GOT3 (cell line): ENCODE results near the gene PLEKHG4.

Experiments
- DNase-seq: peaks from one replicate; lab custom pipeline; 2025; ENCODE audit warnings: mixed read lengths; lab: John Stamatoyannopoulos, UW

Gene PLEKHG4, protein sequence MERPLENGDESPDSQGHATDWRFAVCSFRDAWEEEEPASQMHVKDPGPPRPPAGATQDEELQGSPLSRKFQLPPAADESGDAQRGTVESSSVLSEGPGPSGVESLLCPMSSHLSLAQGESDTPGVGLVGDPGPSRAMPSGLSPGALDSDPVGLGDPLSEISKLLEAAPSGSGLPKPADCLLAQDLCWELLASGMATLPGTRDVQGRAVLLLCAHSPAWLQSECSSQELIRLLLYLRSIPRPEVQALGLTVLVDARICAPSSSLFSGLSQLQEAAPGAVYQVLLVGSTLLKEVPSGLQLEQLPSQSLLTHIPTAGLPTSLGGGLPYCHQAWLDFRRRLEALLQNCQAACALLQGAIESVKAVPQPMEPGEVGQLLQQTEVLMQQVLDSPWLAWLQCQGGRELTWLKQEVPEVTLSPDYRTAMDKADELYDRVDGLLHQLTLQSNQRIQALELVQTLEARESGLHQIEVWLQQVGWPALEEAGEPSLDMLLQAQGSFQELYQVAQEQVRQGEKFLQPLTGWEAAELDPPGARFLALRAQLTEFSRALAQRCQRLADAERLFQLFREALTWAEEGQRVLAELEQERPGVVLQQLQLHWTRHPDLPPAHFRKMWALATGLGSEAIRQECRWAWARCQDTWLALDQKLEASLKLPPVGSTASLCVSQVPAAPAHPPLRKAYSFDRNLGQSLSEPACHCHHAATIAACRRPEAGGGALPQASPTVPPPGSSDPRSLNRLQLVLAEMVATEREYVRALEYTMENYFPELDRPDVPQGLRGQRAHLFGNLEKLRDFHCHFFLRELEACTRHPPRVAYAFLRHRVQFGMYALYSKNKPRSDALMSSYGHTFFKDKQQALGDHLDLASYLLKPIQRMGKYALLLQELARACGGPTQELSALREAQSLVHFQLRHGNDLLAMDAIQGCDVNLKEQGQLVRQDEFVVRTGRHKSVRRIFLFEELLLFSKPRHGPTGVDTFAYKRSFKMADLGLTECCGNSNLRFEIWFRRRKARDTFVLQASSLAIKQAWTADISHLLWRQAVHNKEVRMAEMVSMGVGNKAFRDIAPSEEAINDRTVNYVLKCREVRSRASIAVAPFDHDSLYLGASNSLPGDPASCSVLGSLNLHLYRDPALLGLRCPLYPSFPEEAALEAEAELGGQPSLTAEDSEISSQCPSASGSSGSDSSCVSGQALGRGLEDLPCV

DNA sequence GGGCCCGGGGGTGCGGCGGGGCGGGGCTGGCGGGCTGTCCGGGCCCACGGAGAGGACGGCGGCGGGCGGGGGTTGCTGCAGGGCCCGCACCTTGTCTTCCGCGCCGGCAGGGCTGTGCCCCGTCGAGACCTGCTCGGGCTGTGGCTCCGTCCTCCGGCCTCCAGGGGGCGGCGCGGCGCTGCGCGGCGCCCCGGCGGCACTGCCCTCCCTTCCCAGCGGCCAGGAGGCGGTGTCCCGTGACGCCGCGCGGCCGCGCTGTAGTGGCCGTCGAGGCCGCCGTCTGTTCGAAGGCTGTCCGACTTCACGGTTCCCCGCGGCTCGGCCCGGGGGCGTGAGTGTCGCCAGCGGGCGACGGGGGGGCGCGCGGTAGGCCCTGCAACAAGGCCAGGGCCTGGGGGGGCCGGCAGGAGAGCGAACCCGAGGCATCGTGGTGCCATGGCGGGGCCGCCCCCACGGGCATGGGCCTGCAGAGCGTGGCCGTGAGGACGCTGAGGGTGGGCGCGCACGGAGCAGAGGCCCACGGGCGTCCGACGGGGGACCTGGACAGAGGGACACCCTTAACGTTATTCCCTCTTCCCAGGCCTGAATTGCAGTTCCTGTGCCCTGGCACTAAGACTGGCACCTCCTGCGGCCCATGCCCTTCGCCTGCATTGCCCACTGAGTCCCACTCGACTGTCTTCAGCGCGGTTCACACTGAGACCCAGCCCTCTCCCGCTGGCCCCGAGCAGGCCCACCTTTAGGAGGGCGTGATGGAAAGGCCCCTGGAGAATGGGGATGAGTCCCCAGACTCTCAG is at the start of gene PLEKHG4:
PLEKHG4 (plus strand) TSS at position 237 of the 794 bp plus-strand sequence; CDS start at position 750, 513 bp downstream.
- DNase-seq = peak; percentile 43

DNA sequence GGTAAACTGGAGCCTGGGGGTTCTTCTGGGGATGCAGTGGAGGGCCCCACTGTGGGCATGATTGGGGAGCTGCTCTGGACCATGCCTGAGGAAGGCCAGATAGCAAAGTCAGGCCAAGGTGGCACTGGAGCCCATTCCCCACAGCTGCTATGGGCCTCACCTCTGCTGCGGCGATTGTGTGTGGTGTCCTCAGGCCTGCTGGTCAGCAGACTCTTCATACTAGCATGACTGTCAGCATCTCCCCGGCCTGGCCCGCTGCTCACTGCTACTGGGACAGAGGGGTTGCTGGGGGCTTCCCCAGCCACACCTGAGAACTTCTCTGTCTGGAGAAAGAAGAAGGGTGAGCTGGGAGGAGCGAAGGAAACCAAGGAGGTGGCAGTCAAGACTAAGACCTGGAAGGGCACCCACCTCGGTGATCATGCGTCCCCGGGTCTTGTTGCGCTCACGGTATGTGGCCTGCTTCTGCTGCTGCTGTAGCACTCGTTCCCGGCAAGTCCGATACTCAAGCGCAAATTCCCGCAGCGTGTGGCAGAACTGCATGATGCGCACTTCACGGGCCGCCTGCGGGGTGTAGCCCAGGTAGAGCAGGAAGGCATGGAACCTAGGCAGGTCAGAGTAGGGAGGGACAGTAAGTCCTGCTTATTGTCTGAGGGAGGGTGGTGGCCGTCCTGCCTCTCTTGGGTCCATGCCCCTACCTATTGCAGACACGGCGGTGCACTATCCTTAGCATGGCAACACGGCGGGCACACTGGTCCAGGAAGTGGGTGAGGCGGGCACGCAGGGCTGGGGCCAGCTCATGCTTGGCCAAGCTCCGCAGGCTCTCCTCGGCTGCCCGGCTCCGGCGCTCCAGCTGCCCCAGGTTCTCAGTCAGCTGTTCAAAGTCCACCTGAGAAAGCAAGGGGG is 49.2 kb upstream of the PLEKHG4 start:
- DNase-seq = no peak

DNA sequence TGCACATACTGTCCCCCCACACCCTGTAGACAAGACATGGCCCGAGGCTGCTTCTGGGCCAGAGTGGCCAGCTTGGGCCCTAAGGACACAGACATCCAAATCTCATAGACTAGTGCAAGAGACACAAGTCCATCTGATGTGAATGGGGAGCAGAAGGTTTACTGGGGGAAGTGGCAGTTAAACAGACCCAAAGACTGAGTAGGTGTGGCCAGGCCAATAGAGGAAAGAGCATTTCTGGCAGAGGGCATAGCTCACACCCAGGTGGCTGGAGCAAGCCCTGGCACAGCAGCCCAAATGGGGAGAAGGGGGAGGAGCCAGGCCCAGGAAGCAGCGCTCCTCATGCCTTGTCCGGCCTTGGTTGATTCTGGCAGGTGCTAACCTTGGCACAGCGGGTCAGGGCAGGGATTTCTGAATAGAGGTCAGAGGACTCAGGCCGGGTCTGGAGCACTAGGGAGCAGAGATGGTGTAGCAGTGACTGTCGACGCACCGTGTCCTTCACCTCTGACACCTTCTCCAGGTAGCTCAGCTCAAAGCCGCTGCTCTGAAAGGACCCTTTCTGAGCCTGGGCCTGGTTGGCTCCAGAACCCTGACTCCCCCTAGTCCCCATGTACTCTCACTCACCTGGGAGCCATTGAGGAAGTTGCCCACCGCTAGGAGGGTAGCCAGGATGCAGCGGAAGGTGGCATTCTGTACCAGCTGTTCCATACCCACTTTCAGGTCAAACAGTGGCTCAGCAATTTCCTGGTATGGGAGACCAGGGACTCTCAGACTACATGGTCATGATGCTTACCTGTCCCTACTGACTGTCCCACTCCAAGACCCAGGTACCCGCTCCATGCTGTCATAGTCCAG is 48.3 kb upstream of the PLEKHG4 start:
- DNase-seq = no peak

DNA sequence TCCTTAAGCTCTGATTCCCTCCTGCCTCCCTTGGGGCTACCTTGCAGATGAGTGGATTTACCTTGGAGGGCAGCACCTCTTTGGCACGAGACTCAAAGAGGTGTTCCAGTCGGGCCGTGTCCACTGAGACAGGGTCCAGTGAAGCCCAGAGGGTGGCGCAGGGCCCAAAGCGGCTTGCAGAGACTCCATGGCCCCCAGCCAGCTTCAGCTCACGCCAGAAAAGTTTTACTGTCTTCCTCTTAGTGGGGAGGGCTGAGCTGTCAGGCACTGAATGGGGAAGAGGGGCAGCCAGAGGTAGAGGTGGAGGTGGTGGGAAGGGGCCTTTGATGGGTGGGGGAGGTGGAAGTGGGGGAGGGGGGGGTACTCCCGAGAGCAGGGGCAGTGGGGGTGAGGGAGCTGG is 45.7 kb upstream of the PLEKHG4 start:
- DNase-seq = no peak

DNA sequence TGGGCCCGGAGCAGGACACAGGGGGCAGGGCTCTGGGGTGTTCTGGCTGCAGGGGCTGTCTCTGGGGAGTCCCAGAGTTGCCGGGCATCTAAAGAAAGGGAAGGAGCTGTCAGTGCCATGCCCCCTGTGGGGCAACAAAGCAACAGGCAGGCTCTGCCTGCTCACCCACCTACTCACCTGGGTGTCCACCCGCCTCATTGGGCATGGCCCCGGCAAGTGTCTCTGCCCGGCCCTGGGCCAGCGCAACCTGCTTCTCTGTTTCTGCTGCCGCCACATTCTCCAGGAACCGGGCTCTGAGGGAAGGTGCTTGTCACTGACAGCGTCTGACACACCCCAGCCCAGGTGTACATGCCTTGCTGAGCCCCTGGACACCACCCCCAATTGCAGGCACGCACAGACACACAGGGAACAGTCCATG is 45.1 kb upstream of the PLEKHG4 start:
- DNase-seq = no peak

DNA sequence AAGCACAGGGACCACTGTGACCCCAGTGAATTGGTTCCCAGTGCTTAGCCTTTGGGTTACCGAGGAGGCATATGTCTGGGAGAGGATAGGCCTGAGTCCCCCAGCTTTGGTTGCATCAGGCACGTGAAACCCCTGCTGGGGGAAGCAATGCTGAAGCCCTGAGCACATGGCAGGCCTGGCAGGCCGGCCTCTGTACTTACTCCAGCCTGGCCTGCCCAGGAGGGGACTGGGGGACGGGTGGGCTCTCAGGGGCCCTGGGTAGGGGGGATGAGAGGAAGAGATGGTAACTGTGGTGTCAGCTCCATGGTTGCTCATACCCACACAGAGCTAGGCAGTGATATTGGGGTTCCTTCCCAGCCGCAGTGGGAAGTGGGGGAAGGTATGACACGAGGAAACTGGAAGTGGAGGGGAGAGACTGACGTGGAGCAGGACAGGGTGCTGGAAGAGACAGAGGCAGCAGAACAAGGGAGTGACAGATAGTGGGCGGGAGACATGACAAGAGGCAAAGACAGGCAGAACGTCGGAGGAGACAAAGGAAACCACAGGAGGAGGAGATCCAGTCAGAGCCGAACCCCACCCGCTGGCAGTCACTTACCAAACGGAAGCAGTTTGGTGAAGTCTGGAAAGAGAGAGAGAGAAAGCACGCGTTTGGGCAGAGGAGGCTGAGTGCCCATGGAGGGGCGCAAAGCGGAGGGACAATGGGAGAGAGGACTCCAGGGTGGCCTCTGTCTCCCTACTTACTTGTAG is 43.3 kb upstream of the PLEKHG4 start:
- peak; percentile 42 for DNase-seq

DNA sequence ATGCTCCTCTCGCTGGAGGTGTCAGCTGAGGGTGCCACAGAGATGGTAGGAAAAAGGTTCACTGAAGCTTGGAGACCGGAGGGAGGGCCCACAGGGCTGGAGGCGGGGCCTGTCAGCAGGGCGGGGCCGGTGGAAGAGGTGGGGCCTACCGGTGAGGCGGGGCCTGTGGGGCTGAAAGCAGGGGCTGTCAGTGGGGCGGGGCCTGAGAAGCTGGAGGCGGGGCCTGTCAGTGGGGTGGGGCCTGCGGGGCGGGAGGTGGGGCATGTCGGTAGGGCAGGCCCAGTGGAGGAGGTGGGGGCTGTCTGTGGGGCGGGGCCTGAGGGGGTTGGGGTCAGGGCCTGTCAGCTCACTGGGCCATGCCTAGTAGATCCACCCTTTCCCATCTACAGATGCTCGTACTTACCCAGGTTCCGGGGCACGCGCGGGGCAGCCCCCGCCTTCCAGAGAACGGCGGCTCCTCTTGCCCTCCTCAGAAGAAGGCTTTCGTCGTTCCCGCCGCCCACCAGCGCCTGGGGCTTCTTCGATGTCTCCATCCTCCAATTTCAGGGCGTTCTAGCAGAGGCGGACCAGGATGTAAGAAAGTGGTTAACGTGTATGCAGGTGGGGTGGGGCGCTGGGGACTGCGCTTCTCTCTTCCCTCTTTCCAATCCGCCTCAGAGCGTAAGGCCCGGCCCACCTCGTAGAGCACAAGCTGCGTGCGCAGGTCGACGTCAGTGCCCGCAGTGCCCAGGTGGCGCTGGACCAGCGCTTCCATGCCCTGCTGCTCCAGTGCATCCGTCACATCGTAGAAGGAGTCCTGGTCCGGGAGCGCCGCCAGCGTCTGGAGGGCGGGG is 42.6 kb upstream of the PLEKHG4 start:
- no peak for DNase-seq

DNA sequence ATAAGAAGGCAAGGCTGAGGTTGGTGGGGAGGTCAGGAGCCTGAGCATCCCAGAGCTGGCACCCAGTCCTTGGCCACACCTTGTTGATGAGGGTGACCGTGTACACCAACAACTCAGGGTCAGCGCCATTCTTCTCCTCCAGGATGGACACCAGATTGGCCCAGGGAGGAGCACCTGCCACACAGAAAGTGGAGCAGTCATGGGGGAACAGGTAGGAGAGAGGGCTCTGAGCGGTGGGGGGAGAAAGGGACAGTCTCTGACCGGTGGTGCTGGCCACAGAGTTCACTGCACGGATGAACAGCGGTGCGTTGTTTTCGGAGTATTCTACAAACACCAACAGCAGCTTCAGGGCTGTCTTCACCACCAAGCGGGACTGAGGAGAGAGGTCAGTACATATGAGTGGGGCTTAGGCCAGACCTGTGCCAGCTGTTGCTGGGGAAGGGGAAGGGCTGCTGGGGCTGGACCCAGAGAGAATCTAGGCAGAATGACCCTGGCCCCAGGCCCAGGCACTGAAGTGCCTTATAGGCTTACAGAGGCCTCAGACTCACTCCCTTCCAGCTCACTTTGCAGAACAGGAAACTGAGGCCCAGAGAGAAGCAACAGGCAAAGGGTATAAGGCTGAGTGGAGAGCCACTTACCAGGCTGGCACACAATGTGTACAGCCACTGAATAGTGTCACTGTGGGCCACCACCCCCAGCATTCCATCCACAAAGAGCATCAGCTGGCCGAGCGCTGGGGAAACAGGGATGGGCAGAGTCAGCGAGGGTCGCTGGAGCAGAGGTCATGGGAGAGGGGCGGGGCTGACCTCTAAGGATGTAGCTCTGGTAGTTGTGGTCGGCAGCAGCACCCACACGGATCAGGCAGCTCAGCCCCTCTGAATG is 41.7 kb upstream of the PLEKHG4 start:
- DNase-seq = no peak

DNA sequence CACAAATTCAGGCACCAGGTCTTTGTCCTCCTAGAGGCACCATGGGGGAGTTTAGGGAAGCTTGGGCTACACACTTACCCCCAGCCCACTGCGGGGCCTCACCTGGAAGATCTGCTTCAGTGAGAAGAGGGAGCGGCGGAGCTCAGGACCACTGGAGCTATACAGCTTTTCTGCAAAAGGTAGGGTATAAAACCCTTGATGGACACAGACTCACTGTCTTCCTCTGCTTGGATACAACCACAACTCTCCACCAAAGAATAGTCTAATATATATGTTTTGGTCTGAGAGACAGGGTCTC is 41.1 kb upstream of the PLEKHG4 start:
- DNase-seq = no peak

DNA sequence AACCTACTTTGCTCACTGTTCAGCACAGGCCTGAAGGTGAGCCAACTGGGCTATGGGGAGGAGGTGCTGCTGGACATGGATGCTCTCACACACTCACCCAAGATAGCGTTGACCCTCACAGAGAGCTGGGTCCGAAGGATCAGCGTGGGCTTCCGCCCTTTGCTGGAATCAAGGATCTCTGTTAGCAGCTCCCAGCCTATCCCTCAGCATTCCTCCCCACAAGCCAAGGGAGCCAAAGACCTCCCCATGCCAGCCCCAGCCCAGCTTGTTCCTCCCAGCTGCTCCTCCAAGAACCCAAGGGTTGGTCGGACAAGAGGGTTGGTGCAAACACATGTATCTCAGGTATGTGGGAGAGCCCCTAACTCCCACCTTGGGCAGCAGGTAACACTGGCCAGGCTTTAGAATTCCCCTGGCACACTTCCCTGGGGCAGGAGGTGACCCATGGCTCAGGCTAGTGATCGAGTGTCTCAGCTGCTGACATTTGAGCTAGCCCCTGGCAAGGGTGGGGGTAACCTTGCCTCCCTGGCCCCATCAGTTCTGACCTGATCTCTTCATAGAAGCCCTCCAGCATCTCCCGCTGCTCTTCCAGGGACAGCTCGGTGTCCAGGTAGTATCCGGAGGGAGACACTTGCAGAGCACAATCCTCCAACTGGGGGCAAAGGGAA is 40.4 kb upstream of the PLEKHG4 start:
- no peak for DNase-seq

DNA sequence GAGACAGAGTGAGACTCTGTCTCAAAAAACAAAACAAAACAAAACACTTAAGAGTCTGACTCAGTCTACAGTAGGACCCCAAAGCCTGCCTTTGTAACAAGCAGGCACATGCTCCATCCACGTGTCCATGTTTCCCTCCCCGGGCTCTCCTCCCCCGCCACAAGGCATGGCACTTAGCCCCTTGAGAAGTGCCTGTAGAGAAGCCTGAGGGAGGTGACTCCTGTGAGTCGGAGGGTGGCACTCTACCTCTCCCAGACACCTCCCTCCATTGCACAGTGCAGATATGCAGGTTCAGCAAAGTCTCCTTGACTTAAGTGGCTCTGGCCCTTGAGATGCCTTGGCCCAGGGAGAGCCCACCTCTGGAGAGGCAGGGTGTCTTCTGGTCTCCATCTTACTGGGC is 38.8 kb upstream of the PLEKHG4 start:
- no peak for DNase-seq

DNA sequence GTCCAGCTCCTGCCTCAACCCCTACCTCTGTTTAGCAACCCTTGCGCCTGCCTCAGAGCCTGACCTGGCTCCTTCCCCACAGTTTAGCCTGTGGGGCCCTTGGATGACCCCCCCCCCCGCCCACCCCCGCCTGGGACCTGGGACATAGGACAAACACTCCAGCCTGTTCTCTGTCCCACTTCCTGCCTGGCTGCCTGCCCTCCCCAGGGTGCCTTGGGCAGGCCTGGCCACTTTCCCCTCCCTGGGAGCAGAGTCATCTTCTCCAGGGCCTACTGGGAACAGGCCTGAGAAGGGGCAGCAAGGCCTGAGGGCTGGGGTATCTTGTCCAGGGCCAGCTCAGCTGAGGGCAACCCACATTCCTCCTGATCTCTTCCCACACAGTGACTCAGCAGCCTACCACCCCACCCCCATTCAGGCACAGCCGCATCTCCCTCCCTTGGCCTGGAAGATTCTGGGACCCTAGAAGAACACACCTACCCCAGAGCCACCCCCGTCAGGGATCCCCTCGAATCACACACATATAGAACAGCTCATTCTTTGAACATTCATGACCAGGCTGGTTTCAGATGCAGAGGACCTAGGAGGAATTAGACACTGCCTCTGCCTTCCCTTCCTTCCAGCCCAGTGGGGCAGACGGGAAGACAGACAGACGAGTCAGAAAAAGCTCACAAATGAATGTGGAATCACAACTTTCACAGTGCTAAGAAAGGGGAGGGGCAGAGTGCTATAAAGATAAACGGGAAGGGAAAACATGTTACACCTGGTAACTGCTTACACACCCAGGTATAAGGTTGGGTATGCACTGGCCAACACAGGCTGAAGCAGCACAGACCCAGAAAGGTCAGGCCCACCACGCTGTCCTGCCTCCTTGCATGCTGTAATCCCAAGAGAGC is 38.1 kb upstream of the PLEKHG4 start:
- DNase-seq = peak; percentile 33

DNA sequence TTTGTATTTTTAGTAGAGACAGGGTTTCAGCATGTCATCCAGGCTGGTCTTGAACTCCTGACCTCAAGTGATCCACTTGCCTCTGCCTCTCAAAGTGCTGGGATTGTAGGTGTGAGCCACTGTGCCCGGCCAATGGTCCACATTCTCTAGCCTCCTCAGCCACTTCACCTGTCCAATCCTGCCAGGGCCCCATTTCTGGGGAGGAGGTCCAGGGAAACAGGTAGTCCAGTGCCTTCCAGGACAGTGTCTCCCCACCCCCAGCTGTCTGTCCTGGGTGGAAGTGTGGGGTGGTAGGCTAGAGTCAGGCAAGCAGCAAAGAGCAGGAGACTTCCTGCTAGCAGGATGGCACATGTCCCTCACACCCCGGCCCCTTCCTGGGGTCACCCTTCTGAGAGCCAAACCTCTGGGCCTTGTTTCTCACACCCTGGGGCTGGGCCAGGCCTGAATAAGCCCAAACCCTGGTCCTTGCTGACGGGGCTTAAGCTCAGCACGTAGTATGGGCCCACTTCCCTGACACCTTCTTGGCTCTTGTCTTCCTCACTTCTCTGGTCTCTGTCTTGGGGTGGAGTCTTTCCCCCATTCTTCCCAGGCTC is 37.1 kb upstream of the PLEKHG4 start:
- DNase-seq = no peak

DNA sequence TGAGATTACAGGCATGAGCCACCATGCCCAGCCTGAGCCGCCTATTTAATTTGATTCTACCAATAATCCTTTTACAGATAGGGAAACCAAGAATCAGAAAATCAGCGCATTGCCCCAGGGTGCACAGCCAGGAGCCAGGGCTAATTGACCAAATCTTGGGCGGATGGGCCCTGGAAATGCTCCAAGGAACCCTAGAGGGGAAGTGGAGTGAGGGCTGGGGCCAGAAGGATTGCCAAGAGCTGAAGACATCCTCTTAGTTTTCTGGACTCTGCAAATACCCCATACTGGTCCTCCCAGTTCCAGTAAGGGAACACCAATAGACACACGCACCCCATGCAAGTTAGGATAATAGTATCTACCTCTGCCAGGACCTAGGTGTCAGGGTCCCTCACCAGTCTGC is 35.9 kb upstream of the PLEKHG4 start:
- DNase-seq = no peak
